ENCODE data around the gene RTEL1.

GRCh38 chr20:63680427-63680826 lies 22.3 kb downstream of the RTEL1 start:
- TF ChIP-seq POLR2A (IDR thresholded peaks at IDR 0.05) (no peak), CTCF (IDR thresholded peaks at IDR 0.05 in 8 of 11, conservative IDR thresholded peaks at IDR 0.05 in 3 of 11) (no peak)
